DND-41 (cell line): ENCODE data around the gene EGR4.
A peak's percentile ranks its signal among the peaks of the same experiment; 100 is the strongest.

ENCODE experiments used
- CTCF ChIP-seq: IDR thresholded peaks from 2 replicates; pipeline ENCODE4 v1.5.1; 2012; ENCODE audit warnings: borderline replicate concordance, low read length, moderate library complexity, mild to moderate bottlenecking; ENCODE audit not compliant: poor library complexity, severe bottlenecking; ENCODE audit errors: extremely low read depth
- EZH2 ChIP-seq: IDR thresholded peaks from 3 replicates; pipeline ENCODE4 v1.6.1; 2012; ENCODE audit warnings: borderline replicate concordance, low read depth, mild to moderate bottlenecking, moderate library complexity, low read length, inconsistent platforms; ENCODE audit not compliant: severe bottlenecking

DNA sequence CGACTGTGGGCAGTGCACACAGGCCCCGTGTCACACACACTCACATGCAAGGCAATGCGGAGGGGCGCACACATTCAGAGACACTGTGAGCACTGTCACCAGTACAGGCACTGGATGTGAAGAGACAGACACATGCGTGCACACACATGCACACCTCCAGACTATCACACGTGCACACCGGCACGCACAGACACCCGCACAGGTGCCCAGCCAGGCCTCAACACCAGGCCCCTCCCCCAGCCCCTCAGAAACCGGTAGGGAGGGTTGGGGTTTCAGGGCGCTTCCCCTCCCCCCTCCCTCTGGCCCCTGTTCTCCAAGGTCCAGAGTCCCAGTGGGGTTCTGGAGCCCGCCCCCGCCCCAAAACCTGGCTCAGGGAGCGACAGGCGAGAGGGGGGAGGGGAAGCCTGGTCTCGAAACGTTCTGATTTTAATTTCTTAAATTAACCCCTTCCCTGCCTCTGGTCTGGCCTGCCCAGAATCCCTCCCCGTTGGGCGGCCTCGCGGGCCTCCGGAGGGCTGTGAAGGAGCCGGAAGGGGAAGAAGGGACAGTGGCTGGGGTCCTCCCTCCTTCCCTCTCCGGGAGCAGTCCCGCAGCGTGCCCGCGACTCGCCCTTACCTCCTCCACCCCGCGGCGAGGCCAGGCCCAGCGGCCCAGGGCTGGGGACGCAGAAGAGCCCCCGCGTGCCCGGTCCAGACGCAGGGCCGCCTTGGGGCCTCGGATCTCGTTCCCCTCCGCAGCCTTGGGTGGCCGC, 9.6 kb downstream of the EGR4 start:
- TF ChIP-seq CTCF (peak; percentile 0), EZH2 (no peak)
